K562 (cell line): ENCODE data around the gene MYO1D. TPM values are rescaled to one million over a fixed set of nuclear protein-coding genes. Genes with fewer than 3 reads are reported as not detected.

ENCODE experiments used
- CEBPB ChIP-seq: fragments of 450-650 bp; IDR thresholded peaks from 2 replicates; pipeline ENCODE4 v1.6.1; 2016; ENCODE audit warnings: missing genetic modification characterization, missing compliant biosample characterization
- SPI1 ChIP-seq: IDR thresholded peaks from 2 replicates; pipeline ENCODE4 v1.6.1; 2011; ENCODE audit warnings: low read depth, low read length, control low read depth, borderline replicate concordance
- ZNF232 ChIP-seq: sonication (generic); formaldehyde crosslinking; IDR thresholded peaks from 2 replicates; pipeline ENCODE4 v1.8.0; 2022; ENCODE audit warnings: mild to moderate bottlenecking, missing genetic modification reagents
- ZNF766 ChIP-seq: fragments of 200-800 bp; sonication (Bioruptor generic); conservative IDR thresholded peaks from 2 replicates; pipeline ENCODE4 v1.6.1; 2016; ENCODE audit warnings: missing genetic modification characterization, missing compliant biosample characterization
- polyA plus RNA-seq, 8 experiments: library from polyadenylated mRNA; depleted of rRNA in 4 of 8; stranded (reverse) in 5 of 8; unstranded in 3 of 8; fragments of >200 nt; fragmentation: Nextera tagmentation in 2 of 8; fragmentation: Illumina TruSeq in 1 of 8; extraction: Ambion mirVana in 2 of 8; extraction: Trizol in 1 of 8; gene quantifications; 2 replicates each; pipeline versions ENCODE4 v1.2.1 to v1.2.3, GENCODE V29; 2011 to 2014; ENCODE audit warnings: inconsistent platforms in 1 of 8, missing spikeins in 1 of 8
- total RNA-seq, 7 experiments: library from RNA; depleted of rRNA in 6 of 7; stranded (reverse); fragments of >200 nt in 6 of 7; fragmentation: Illumina TruSeq in 2 of 7; extraction: Trizol in 2 of 7; gene quantifications; 2 replicates each; pipeline versions ENCODE4 v1.2.1 to v1.2.3, GENCODE V29; 2011 to 2021; ENCODE audit warnings: low replicate concordance in 1 of 7
- TF ChIP-seq, protein P1 (sequence below): fragments of 200-600 bp; sonication (generic); IDR thresholded peaks from one replicate; pipeline ENCODE4 v1.6.1; 2012; ENCODE audit warnings: mild to moderate bottlenecking, low read depth, low read length, inconsistent platforms
- TF ChIP-seq, protein P2 (sequence below), 2 experiments: fragments of 450-650 bp in 1 of 2; sonication (generic) in 1 of 2; formaldehyde crosslinking in 1 of 2; IDR thresholded peaks; 2 replicates each; pipeline versions ENCODE4 v1.7.1 to v1.9.0; 2016 to 2022; ENCODE audit warnings: inconsistent platforms in 1 of 2, mild to moderate bottlenecking in 1 of 2, missing genetic modification reagents in 1 of 2

The MYO1D gene
- total and polyA plus RNA-seq, 9 of the 15 experiments (the other 6 are each of a cell fraction or from before 2014, with no cell fraction given) = 2.1 to 71.2 (median 45.4) TPM

DNA sequence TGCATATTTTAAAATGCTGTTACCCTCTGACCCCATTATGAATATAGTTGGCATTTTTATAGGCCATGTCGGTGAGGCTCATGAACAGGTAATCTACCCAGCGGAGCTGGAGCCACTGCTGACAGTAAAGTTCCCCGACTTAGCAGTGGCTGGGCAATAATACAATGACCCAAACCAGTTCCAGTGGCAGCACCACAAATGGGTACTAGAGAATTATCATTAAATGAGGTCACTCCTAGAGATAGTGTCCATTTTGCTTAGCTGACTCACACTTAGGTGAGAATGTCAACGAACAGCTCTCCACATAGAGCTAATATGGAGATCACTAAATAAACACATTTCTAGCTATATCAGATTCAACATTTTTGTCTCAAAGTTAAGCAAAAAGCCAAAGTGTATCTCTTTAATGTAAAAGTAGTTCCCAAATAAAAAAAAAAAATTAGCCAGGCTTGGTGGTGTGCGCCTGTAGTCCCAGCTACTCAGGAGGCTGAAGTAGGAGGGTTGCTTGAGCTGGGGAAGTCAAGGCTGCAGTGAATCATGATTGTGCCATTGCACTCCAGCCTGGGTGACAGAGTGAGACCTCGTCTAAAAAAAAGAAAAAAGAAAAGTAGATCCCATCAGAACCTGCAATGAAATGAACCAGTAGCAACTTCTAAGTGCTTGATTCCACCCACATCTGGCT, 7.4 kb downstream of the MYO1D start (continued):
- TF ChIP-seq CEBPB (tag) = no peak
- TF ChIP-seq ZNF232 (CRISPR knock-in tag) = no peak
- no peak for TF ChIP-seq ZNF766 (CRISPR knock-in tag)
- TF ChIP-seq, protein P1, sequence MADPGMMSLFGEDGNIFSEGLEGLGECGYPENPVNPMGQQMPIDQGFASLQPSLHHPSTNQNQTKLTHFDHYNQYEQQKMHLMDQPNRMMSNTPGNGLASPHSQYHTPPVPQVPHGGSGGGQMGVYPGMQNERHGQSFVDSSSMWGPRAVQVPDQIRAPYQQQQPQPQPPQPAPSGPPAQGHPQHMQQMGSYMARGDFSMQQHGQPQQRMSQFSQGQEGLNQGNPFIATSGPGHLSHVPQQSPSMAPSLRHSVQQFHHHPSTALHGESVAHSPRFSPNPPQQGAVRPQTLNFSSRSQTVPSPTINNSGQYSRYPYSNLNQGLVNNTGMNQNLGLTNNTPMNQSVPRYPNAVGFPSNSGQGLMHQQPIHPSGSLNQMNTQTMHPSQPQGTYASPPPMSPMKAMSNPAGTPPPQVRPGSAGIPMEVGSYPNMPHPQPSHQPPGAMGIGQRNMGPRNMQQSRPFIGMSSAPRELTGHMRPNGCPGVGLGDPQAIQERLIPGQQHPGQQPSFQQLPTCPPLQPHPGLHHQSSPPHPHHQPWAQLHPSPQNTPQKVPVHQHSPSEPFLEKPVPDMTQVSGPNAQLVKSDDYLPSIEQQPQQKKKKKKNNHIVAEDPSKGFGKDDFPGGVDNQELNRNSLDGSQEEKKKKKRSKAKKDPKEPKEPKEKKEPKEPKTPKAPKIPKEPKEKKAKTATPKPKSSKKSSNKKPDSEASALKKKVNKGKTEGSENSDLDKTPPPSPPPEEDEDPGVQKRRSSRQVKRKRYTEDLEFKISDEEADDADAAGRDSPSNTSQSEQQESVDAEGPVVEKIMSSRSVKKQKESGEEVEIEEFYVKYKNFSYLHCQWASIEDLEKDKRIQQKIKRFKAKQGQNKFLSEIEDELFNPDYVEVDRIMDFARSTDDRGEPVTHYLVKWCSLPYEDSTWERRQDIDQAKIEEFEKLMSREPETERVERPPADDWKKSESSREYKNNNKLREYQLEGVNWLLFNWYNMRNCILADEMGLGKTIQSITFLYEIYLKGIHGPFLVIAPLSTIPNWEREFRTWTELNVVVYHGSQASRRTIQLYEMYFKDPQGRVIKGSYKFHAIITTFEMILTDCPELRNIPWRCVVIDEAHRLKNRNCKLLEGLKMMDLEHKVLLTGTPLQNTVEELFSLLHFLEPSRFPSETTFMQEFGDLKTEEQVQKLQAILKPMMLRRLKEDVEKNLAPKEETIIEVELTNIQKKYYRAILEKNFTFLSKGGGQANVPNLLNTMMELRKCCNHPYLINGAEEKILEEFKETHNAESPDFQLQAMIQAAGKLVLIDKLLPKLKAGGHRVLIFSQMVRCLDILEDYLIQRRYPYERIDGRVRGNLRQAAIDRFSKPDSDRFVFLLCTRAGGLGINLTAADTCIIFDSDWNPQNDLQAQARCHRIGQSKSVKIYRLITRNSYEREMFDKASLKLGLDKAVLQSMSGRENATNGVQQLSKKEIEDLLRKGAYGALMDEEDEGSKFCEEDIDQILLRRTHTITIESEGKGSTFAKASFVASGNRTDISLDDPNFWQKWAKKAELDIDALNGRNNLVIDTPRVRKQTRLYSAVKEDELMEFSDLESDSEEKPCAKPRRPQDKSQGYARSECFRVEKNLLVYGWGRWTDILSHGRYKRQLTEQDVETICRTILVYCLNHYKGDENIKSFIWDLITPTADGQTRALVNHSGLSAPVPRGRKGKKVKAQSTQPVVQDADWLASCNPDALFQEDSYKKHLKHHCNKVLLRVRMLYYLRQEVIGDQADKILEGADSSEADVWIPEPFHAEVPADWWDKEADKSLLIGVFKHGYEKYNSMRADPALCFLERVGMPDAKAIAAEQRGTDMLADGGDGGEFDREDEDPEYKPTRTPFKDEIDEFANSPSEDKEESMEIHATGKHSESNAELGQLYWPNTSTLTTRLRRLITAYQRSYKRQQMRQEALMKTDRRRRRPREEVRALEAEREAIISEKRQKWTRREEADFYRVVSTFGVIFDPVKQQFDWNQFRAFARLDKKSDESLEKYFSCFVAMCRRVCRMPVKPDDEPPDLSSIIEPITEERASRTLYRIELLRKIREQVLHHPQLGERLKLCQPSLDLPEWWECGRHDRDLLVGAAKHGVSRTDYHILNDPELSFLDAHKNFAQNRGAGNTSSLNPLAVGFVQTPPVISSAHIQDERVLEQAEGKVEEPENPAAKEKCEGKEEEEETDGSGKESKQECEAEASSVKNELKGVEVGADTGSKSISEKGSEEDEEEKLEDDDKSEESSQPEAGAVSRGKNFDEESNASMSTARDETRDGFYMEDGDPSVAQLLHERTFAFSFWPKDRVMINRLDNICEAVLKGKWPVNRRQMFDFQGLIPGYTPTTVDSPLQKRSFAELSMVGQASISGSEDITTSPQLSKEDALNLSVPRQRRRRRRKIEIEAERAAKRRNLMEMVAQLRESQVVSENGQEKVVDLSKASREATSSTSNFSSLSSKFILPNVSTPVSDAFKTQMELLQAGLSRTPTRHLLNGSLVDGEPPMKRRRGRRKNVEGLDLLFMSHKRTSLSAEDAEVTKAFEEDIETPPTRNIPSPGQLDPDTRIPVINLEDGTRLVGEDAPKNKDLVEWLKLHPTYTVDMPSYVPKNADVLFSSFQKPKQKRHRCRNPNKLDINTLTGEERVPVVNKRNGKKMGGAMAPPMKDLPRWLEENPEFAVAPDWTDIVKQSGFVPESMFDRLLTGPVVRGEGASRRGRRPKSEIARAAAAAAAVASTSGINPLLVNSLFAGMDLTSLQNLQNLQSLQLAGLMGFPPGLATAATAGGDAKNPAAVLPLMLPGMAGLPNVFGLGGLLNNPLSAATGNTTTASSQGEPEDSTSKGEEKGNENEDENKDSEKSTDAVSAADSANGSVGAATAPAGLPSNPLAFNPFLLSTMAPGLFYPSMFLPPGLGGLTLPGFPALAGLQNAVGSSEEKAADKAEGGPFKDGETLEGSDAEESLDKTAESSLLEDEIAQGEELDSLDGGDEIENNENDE = no peak
- no peak for TF ChIP-seq SPI1
- TF ChIP-seq, protein P2, sequence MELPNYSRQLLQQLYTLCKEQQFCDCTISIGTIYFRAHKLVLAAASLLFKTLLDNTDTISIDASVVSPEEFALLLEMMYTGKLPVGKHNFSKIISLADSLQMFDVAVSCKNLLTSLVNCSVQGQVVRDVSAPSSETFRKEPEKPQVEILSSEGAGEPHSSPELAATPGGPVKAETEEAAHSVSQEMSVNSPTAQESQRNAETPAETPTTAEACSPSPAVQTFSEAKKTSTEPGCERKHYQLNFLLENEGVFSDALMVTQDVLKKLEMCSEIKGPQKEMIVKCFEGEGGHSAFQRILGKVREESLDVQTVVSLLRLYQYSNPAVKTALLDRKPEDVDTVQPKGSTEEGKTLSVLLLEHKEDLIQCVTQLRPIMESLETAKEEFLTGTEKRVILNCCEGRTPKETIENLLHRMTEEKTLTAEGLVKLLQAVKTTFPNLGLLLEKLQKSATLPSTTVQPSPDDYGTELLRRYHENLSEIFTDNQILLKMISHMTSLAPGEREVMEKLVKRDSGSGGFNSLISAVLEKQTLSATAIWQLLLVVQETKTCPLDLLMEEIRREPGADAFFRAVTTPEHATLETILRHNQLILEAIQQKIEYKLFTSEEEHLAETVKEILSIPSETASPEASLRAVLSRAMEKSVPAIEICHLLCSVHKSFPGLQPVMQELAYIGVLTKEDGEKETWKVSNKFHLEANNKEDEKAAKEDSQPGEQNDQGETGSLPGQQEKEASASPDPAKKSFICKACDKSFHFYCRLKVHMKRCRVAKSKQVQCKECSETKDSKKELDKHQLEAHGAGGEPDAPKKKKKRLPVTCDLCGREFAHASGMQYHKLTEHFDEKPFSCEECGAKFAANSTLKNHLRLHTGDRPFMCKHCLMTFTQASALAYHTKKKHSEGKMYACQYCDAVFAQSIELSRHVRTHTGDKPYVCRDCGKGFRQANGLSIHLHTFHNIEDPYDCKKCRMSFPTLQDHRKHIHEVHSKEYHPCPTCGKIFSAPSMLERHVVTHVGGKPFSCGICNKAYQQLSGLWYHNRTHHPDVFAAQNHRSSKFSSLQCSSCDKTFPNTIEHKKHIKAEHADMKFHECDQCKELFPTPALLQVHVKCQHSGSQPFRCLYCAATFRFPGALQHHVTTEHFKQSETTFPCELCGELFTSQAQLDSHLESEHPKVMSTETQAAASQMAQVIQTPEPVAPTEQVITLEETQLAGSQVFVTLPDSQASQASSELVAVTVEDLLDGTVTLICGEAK (IDR thresholded peaks at IDR 0.05) = no peak
- TF ChIP-seq, protein P2 (CRISPR knock-in tag; IDR thresholded peaks at IDR 0.05) = no peak
